ENCODE data around the gene ADARB1.
"Not testable (repeated sequence)": the region's sequence is repeated elsewhere in the genome, so short reads cannot be mapped to it uniquely, and the experiment has no call there.

ADARB1 gene

DNA sequence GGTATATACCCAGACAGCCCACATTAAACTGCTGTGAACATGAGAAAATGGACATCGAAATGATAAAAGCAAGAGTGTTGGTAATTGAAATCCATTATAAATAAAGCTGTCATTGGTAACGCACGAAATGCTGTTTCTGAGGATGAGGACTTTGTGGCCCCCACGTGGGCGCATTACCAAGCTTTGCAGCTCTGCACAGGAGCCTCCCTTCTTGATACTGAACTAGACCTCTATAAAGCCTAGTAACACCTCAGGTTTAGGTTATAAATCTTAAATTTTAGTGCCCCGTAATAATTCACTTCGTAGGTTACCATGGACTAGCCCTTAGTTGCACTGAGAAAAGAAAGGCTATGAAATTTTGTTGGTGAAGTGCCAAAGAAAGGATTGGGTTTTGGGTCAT is 45.4 kb downstream of the ADARB1 start:
- DNase-seq: no peak

- DNase-seq: no peak
These were observed 46.6 kb downstream of the ADARB1 start for GRCh38 chr21:45120975-45121374.

DNA sequence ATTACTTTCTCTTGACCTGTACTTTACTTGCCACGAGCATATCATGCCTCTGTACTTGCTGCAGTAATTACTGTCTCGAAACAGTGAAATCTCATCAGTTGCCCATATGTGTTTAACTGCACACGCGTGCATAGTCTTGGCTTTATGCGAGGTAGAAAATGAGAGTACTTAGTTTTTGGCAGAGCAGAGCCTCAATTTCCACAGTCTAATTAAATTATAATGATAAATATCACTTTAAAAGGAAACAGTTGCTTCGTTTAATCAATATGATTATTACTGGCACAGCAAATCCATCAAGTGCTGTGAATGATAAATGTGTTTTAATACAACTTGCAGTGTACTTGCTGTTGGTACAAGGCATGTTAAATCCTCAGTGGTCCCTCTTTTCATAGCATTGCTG is 47.6 kb downstream of the ADARB1 start:
- no peak for DNase-seq

- DNase-seq: no peak
These were observed 48.2 kb downstream of the ADARB1 start for GRCh38 chr21:45122432-45123132.

- no peak for DNase-seq
These were observed 49.1 kb downstream of the ADARB1 start for GRCh38 chr21:45123440-45123839.

DNA sequence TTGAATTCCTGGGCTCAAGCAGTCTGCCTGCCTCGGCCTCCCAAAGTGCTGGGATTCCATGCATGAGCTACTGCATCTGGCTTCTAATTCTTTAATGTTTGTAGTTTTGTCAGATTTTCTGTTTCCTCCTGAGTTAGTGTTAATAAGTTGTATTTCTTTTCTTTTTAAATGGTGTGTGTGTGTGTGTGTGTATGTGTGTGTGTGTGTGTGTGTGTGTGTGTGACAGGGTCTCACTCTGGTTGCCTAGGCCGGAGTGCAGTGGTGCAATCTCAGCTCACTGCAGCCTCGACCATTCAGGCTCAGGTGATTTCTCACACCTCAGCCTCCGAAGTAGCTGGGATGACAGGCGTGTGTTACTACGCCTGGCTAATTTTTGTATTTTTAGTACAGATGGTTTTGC is 50.2 kb downstream of the ADARB1 start:
- DNase-seq: no peak

DNA sequence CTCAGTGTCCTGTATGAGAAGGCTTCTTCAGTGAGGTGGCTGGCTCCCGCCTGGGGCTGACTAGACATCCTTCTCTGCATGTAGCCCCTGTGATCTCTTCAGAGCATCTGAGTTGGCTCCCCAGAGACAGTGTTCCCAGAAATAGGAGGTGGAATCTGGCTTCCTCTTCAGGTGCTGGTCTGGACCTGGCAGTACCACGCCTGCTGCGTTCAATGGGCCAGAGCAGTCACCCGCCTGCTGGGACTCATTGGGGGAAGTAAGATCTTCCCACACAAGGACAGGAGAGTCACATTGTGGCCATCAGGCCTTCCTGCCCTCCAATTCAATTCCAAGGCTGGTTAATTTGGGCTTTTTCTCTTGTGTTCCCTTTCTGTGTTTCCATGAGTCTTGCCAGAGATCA is 51.0 kb downstream of the ADARB1 start:
- no peak for DNase-seq

DNA sequence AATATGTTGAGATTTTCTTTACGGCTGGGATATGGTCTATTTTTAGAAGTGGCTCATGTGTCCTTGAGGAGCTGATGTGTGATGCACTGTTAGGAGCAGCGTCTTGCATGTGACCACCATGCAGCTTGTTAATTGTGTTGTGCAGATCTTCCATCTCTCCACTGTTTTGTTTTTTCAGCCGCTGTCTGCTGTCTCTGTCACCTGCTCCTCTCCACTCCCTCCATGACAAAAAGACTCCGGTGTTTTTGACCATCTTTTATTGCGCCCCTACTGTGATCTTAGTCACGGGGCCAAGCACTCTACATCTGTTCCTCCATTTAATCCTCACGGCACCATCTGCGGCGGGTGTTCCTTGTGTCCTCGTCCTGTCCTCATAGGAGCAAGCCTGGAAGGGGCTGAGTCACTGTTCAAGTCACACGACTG is 51.8 kb downstream of the ADARB1 start:
- no peak for DNase-seq

GRCh38 chr21:45126983-45127382 is 52.6 kb downstream of the ADARB1 start:
- no peak for DNase-seq

- no peak for DNase-seq
These were observed 53.6 kb downstream of the ADARB1 start for GRCh38 chr21:45127937-45128336.

DNA sequence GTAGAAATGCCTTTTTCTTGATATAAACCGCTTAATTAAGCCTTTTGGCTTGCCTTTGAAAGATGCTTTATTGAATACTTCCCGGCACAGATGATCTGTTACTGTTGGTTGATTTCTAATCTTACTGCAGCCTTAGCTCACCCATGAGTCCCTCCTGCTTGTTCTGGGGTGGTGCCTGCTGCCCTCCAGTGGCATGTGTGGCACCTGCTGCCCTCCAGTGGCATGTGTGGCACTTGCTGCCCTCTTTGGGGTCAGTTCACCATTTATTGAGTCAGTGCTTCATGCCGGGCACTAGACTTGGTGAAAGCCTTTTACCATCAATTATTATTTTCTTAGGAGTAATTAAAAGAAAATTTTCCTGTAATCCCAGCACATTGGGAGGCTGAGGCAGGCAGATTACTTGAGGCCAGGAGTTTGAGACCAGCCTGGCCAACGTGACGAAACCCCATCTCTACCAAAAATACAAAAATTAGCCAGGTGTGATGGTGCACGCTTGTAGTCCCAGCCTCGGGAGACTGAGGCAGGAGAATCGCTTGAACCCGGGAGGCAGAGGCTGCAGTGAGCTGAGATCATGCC is 54.3 kb downstream of the ADARB1 start:
- peak; percentile 64 to 75 for DNase-seq

DNA sequence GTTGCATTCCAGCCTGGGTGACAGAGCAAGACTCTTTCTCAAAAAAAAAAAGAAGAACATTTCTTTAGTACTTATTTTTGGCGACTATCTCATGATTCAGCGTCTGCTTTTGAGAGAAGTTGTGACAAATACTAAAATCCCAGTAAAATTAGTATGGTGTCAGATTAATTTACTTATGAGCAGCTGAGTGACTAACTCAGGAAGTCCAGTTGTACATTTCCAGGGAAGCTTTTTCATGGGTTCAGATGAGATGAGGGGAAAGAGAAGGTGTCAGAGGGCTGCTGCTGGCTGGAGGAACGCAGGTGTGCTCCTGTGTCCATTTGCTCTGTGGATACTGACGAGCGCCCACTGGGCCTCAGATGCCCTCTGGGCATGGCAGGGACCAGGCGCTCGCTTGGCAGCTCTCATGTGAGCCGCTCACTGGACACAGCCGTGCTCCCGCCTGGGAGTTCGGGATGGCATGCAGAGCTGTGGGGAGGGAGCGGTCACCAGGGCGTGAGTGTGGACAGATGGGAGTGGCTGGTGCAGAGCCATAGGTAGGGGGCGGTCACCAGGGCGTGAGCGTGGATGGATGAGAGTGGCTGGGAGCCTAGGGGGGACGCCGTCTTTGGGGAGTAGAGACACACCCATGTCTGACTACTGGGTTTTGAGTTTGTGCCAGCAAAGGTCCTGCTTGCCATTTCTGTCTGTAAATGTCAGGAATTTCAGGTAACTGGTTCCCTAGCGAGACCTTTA is 55.0 kb downstream of the ADARB1 start:
- DNase-seq: no peak

DNA sequence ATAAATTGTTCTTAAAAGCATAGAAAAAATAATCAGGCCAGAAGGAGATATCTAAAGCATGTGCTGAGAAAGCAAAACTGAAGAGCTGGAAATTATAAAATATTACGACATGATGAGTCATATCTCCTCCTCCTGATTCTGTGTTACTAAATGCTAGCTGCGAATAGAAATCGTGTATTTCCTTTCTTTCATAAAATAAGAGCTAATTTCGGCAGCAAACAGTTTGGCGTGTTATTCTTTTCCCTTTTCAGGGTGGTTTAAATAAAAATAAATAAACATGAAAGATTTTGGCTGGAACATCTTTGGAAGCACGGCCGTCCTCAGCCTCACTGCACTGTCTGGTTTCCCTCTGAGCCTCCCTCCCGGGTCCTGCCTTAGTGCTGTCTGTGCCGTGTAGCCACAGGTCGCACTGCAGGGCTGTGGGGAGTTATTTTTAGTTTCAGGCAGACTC is 56.0 kb downstream of the ADARB1 start:
- DNase-seq: no peak

GRCh38 chr21:45131537-45131999 is 57.2 kb downstream of the ADARB1 start:
- DNase-seq: no peak

DNA sequence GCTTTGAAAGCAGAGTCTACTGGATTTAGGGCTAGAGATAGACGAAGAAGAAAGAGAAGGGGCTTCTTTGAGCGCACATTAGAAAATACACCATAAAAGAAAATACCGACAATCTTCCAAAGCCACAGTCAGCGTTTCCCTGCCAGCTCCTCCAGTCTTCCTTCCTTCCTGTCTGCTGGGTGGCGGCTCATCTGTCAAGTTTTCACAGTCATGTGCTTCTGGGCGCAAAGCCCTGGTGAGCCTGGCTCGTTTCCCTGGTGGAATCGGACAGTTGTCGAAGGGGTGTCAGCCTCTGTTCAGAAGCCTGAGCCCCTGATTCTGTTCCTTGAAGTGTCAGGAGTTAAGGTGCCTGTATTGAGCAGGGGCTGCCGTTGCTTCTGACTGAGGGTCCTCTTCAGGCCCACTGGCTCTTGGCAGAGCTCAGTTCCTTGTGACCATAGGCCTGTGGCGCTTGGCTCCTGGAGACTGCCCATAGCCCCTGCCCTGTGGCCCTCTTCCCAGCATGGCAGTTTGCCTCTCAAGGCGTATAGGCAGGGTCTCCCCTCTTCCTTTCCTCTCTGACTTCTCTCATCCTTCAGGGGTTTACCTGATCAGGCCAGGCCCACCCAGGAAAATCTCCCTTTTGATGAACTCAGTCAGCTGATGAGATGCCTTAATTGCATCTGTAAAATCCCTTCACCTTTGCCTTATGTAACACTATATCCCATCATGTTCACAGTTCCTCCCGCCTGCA is 58.6 kb downstream of the ADARB1 start:
- DNase-seq: no peak

- DNase-seq: not testable (repeated sequence)
These were observed 59.3 kb downstream of the ADARB1 start for GRCh38 chr21:45133574-45134278.

DNA sequence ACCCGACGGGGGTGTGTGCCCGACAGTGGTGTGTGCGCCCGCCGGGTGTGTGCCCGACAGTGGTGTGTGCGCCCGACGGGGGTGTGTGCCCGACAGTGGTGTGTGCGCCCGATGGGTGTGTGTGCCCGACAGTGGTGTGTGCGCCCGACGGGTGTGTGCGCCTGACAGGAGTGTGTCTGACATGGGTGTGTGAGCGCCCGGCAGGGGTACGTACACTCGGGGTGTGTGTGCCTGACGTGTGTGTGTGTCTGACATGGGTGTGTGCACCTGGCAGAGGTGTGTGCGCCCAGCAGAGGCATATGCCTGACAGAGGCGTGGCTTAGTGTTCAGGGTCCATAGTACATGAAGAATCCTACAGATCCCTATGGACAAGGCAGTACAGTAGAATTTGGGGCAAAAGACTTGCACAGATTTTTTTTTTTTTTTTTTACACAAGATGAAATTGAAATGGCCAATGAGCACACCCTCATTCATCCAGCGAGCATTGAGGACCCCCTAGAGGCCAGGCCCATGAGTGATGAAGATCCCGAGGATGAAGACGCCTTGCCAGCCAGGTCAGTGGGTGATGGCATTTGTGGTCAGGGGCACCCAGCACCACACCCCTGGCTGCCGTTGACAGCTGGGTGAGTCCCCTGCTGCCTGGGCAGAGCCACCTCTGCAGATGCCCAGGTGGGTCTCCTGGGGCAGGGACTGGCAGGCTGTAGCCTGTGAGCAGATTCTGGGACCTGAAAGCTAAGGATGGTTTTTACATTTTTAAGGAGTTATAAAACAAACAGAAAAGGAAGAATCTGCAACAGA is 60.1 kb downstream of the ADARB1 start:
- DNase-seq: no peak

- DNase-seq: no peak
These were observed 60.7 kb downstream of the ADARB1 start for GRCh38 chr21:45135122-45135521.

DNA sequence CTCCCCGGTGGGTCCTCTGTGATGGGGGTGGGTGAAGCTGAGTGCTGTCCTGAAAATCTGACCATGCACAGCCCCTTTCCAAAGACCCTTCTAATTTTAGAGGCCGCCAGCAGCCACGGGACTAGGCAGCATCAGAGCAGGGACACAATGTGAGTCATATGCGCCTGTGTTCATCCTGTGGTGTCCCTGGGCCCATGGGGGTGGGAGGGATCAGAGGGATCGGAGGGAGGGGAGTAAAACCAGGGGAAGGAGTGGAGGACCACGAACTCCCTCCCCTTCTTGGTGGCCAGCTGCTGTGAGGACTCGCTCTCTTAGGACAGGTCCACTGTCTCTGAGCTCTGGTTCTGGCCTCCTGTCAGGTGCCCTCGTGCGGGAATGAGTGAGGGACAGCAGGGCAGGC is 61.5 kb downstream of the ADARB1 start:
- DNase-seq: no peak

DNA sequence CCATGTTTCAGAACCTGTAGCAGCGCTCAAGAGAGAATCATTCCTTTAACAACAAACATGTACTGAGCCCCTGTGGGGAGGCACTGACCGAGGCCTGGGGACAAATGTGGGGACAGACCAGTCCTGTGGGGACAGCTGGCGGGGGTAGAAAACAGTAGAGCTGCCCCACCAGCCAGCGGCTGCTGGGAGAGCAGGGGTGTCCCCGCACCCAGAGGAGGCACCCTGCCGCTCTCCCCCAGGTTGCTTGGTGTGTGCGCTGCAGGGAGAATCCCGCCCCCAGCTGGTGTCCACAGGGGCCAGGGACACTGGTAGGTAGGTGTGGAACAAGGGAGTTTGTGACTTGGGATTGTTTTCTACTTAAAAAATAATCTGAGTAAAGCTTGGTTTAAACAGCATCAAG is 62.1 kb downstream of the ADARB1 start:
- no peak for DNase-seq

DNA sequence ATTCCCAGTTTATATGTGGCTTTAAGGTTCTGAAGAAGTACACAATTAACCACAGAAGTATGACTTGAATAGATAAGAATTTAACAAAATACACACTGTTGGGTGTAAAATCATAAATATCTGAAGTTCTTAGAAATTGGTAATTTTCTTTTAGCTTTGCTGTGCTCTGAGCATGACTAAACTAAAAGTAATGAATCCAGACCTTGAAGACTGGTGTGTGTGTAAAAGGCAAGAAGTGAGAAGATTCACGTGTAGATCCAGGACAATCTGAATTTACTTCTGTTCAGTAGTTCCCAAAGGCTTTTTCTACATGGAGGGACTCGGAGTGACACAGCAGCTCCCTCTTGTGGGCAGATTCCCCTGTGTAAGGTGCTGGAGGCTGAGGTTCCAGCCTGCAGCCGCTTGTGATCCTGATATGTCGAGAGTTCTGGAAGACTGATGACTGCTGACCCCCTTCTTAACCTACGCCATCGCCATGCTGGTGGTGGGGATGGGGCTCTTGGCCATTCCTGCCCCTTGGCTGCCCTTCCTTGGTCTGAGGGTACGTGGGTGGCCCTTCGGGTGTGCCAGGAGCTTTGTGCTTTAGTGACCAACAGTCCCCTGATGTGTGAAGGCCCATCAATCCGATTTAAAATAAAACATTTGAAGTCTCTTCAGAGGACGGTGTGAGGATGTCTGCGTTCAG is 62.7 kb downstream of the ADARB1 start:
- peak; percentile 54 to 70 for DNase-seq
